NCI-H1417 treated with DMSO at 0.1 percent for 48 hours (cell line): ENCODE results near the gene MASP1.

ENCODE experiments used
- DNase-seq: peaks from one replicate; lab custom pipeline; 2025; lab: John Stamatoyannopoulos, UW

MASP1 gene, protein sequence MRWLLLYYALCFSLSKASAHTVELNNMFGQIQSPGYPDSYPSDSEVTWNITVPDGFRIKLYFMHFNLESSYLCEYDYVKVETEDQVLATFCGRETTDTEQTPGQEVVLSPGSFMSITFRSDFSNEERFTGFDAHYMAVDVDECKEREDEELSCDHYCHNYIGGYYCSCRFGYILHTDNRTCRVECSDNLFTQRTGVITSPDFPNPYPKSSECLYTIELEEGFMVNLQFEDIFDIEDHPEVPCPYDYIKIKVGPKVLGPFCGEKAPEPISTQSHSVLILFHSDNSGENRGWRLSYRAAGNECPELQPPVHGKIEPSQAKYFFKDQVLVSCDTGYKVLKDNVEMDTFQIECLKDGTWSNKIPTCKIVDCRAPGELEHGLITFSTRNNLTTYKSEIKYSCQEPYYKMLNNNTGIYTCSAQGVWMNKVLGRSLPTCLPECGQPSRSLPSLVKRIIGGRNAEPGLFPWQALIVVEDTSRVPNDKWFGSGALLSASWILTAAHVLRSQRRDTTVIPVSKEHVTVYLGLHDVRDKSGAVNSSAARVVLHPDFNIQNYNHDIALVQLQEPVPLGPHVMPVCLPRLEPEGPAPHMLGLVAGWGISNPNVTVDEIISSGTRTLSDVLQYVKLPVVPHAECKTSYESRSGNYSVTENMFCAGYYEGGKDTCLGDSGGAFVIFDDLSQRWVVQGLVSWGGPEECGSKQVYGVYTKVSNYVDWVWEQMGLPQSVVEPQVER

GRCh38 chr3:187291512-187292132 lies at the start of gene MASP1:
MASP1 (minus strand) TSS chr3:187291737; CDS start chr3:187291632, 105 bp downstream.
- no peak for DNase-seq

DNA sequence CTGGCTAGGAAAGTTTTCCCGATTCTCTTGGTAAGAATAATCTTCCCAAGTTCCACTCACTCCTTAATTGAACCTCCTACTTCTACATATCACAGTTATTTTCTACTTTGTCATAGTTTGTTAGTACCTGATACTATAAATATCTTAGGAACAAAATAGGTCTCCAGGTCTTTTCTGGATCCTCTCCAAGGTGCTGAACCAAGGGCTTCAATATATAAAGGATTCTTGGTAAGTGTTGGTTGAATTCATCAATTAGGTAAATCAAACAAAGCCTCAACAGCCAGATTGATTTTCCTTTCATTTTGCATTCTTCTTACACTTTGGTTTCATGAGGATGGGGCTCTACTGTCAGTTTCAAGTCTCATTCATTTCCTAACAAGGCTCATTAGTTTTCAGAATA lies 49.0 kb upstream of the MASP1 start:
- no peak for DNase-seq

- no peak for DNase-seq
Measured at GRCh38 chr3:187336322-187336721, 44.8 kb upstream of the MASP1 start.

GRCh38 chr3:187334904-187335303 lies 43.4 kb upstream of the MASP1 start:
- DNase-seq: no peak

- DNase-seq: no peak
Measured at GRCh38 chr3:187328691-187329090, 37.2 kb upstream of the MASP1 start.

GRCh38 chr3:187327845-187328244 lies 36.3 kb upstream of the MASP1 start:
- no peak for DNase-seq

DNA sequence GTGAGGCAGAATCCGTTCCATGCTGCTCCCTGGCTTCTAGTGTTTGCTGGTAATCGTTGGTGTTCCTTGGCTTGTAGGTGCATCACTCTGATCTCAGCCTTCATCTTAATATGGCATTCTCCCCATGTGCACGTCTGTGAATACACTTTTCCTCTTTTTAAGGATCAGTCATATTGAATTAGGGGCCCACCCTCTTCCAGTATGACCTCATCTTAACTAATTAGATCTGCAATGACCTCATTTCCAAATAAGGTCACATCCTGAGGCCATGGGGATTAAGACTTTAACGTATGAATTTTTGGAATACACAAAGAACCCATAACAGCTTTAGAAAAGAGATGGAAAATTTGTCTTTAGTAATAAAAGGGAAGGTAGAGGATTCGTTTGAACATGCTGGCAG lies 34.1 kb upstream of the MASP1 start:
- no peak for DNase-seq

- no peak for DNase-seq
Measured at GRCh38 chr3:187323091-187323490, 31.6 kb upstream of the MASP1 start.

DNA sequence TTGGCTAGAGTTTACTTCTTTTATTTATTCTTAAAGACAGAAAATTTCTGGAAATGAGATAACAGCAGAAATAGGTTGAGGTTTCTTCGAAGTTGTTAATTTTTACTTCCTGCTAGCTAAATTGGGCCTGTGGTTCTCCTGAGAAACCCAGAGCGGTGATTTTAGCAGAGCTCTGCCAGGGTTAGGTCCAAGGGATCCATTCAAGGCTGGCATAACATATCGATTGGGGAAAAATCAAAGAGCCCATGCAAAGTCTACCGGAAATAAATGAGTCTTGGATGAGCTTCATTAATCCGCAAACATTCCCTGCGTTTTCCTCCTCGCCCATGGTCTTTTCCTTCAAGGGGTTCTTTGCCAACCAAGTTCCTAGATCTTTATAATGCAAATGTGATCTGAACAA lies 30.8 kb upstream of the MASP1 start:
- no peak for DNase-seq

- no peak for DNase-seq
Measured at GRCh38 chr3:187321766-187322165, 30.2 kb upstream of the MASP1 start.

DNA sequence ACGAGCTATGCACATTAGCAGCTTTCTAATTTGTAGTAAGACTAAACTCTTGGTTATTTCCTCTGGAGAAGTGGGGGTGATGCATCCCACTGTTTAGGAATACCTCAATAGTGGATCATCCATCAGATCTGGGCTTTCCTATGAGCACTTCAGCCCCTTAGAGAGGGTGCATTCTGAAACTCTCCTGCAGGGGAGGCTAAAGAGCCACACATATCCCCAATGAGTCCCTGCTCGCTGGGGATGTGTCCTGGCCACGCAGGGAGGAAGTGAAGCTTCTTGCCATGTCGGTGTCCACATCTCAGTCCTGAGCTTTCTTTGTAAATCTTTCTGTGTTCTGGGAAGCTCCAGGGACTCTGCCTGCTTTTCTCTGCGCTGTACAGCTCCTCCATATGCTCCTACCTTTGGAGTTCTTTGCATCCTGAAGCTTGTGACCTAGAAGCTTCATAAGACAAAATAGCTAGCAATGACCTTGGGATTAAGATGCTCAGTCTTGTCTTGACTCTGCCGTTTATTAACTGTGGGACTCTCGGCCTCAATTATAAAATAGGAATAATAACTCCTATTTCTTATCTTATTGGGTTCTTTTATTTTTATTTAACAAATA lies 28.3 kb upstream of the MASP1 start:
- DNase-seq: no peak

DNA sequence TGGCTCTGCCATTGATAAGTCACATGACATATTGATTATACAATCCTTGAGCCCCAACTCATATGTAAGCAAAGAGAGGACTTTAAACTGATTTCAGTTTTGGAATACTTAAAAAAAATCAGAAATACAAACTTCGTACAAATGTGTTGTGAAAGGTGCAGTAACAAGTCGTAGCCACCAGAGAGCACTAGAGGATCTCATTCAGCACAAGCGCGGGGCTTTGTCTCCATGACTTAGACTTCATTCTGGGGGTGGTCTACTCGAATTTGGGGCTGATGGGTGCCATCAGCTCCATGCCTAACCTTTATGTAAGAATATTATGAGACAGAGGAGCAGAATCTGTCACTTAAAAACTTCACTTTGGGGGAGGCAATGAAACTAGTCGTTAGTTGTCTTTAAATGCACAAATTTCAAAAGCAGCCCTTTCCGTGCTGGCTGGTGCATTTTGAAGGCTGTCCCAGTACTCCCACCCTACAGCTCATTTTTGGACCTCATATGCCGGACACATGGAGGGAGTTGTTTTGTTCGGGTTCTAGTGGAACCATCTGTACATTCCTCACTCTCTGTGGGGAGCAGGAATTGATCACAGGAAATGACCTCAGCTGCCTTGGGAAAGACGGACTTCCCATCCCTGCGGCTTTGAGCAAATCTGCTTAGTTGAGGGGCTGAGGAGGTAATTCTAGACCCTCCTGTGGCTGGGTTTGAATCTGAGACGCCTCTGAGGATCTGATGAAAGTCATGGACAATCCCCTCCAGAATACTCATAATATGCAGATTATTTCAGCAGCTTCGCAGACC lies 27.5 kb upstream of the MASP1 start:
- DNase-seq: no peak

GRCh38 chr3:187315872-187316271 lies 24.3 kb upstream of the MASP1 start:
- no peak for DNase-seq

GRCh38 chr3:187314176-187314575 lies 22.6 kb upstream of the MASP1 start:
- no peak for DNase-seq

GRCh38 chr3:187310954-187311470 lies 19.5 kb upstream of the MASP1 start:
- DNase-seq: no peak

GRCh38 chr3:187310226-187310625 lies 18.7 kb upstream of the MASP1 start:
- no peak for DNase-seq

- DNase-seq: no peak
Measured at GRCh38 chr3:187305881-187306280, 14.3 kb upstream of the MASP1 start.

- no peak for DNase-seq
Measured at GRCh38 chr3:187299611-187300010, 8.1 kb upstream of the MASP1 start.

GRCh38 chr3:187296911-187297310 lies 5.4 kb upstream of the MASP1 start:
- DNase-seq: no peak

DNA sequence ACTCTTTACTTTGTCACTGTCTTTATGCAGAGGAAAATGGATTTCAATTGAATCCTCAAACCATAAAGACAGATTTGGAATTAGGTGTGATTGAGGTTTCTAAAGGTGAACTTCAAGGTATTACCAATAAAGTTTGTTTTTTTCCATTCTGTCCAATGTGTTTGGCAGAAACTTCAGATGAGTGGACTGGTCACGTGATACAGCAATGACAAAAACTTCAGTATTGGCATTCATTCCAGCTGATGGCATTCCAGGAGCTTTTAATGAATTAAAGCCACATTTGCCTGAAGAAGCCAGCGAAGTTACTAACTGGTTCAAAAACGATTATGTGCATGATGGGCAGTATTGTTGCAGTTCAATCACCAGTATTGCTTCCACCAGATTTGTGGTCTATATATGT lies 4.5 kb upstream of the MASP1 start:
- no peak for DNase-seq

DNA sequence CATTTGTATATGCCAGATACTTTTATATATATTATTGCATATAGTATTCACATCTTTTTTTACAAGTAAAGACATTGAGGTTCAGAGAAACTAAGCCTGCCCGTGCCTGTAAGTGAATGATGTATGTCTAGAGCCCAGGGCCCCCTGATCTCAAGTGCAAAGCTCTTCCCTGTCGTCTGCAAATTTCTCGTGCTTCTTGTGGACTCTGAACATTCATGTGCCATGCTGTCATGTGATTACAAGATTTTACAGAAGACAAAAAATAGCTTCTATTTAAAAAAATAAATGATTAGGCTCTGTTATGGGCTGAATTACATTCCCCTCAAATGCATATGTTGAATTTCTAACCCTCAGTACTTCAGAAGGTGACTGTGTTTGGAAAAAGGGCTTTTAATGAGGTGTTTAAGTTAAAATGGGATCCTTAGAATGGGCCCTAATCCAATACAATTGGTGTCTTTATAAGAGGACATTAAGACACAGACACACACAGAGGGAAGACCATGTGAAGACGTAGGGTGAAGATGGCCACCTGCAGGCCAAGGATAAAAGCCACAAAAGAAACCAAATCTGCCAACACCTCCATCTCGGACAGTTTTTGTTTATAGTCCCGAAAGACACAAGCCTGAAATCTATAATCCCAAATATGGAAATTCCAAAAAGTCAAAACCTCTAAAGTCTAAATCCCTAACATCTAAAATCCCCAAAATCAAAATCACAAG lies 3.9 kb upstream of the MASP1 start:
- DNase-seq: no peak
